ENCODE results near the gene PMPCA. TPM values are rescaled to one million over a fixed set of nuclear protein-coding genes. Genes with fewer than 3 reads are reported as not detected.

Gene PMPCA
- total and polyA plus RNA-seq, 2 of the 13 experiments (the other 11 are each of a cell fraction or from before 2014, with no cell fraction given) = 70.2 to 88.4 TPM

- TF ChIP-seq KIAA2018 (CRISPR knock-in tag; IDR thresholded peaks at IDR 0.05; ENCODE audit: borderline replicate concordance) = no peak
- TF ChIP-seq GABPA (IDR thresholded peaks at IDR 0.05; ENCODE audit: low read depth, low read length) = no peak
- no peak for TF ChIP-seq GABPA (CRISPR knock-in tag; IDR thresholded peaks at IDR 0.05; ENCODE audit: low read depth)
Measured at GRCh38 chr9:136448655-136449054, 38.2 kb downstream of the PMPCA start (continued).

GRCh38 chr9:136451221-136451877 is 40.9 kb downstream of the PMPCA start:
- Histone ChIP-seq H2AFZ (ENCODE audit: low read length) (no peak overlapping the region), H3K79me2 (ENCODE audit: insufficient read depth, low read length) (no peaks in the 10 kb centered on the region), H3K27me3 (ENCODE audit: control insufficient read depth in 1 of 2, insufficient read depth in 2 of 2, low read length in 2 of 2) (no peaks in the 10 kb centered on the region), H3K9me3 (ENCODE audit: low read length) (no peaks in the 10 kb centered on the region), H3K4me3 (replicated peaks in 1 of 3; ENCODE audit: insufficient read depth in 1 of 3, low read depth in 2 of 3, low read length in 3 of 3) (no peak overlapping the region), H3K27ac (ENCODE audit: extremely low read length, insufficient read depth, low read length) (no peak overlapping the region), H3K4me1 (ENCODE audit: insufficient read depth, low read length) (no peaks in the 10 kb centered on the region), H3K4me2 (ENCODE audit: low read depth, low read length) (no peak overlapping the region), H3K9ac (ENCODE audit: insufficient read depth, low read depth, low read length) (no peak overlapping the region), H3K36me3 (replicated peaks in 1 of 2; ENCODE audit: control insufficient read depth in 1 of 2, insufficient read depth in 2 of 2, low read length in 2 of 2) (peaks cover 51 to 76% of the 10 kb centered on the region in 2 experiments; a peak in 4 of 5 replicates), H4K20me1 (ENCODE audit: insufficient read depth, low read length) (no peaks in the 10 kb centered on the region)
- ChIA-PET CTCF (ENCODE audit: low intra/inter-chr PET ratio, low total read pairs) (no interaction called here), POLR2A (no interaction called here)
- FAIRE-seq (no peak), ATAC-seq (no peak), DNase-seq (ENCODE audit: low spot score) (no peak)
- in situ Hi-C loops (cut with HindIII; ENCODE audit: extremely low pct_ligation_motif_present, low pct_unique_long_range_greater_than_20kb) (no loop called here), intact Hi-C loops (cut with micrococcal nuclease; ENCODE audit: unreplicated experiment) (no loop called here)
- no TSS peak for BruUV-seq (replicated peaks)
- 96% methylated on average over 26 of the region's 26 CpGs for whole genome bisulfite sequencing (ENCODE audit: low lambda C conversion rate)
- no peak for TF ChIP-seq PHB2 (IDR thresholded peaks at IDR 0.05; ENCODE audit: partially characterized antibody)
- no peak for TF ChIP-seq ZNF512B (CRISPR knock-in tag; IDR thresholded peaks at IDR 0.05; ENCODE audit: borderline replicate concordance)
- TF ChIP-seq ZBTB49 (CRISPR knock-in tag; IDR thresholded peaks at IDR 0.05; ENCODE audit: borderline replicate concordance) = no peak

Measured in HepG2 (cell line).